Naive thymus-derived CD8-positive, alpha-beta T cell (primary cell): ENCODE results near the gene COMMD1. TPM values are rescaled to one million over a fixed set of nuclear protein-coding genes. Genes with fewer than 3 reads are reported as not detected.
"Not testable (repeated sequence)": the region's sequence is repeated elsewhere in the genome, so short reads cannot be mapped to it uniquely, and the experiment has no call there.

Source experiments
- ATAC-seq, 2 donors: fragments of 150-1000 bp; cut with Tn5 transposase in 1 of 2; sonication (Bioruptor Pico), chemical (Tn5 transposase) in 1 of 2; 1 replicate in 1 of 2; 2 replicates in 1 of 2; pipeline ENCODE4 v1.10.0; 2021; ENCODE audit warnings: mild to moderate bottlenecking in 2 of 2, moderate library complexity in 2 of 2
- POLR2A ChIA-PET: fragments of 350-600 bp; sonication (Branson Sonifier 250); formaldehyde crosslinking; loops from one replicate; lab custom pipeline; 2021; ENCODE audit warnings: antibody characterized with exemption; lab: Charles Lee
- DNase-seq, 10 donors: peaks; one replicate each; pipeline versions ENCODE4 v3.0.0 to v3.0.0-alpha.2; 2020 to 2022
- H3K27ac Mint-ChIP-seq, 10 donors: one replicate each; pipeline ENCODE4 v1.8.0; 2020 to 2022; ENCODE audit warnings: mild to moderate bottlenecking in 10 of 10, mixed read lengths in 10 of 10, moderate library complexity in 4 of 10, inconsistent platforms in 1 of 10
- H3K27me3 Mint-ChIP-seq, 5 donors: one replicate each; pipeline ENCODE4 v1.8.0; 2021 to 2022; ENCODE audit warnings: mixed read lengths in 5 of 5
- H3K36me3 Mint-ChIP-seq, 3 donors: one replicate each; pipeline ENCODE4 v1.8.0; 2020 to 2022; ENCODE audit warnings: mixed read lengths in 3 of 3, mild to moderate bottlenecking in 2 of 3, inconsistent platforms in 1 of 3
- H3K4me1 Mint-ChIP-seq, 4 donors: one replicate each; pipeline ENCODE4 v1.8.0; 2021 to 2022; ENCODE audit warnings: mixed read lengths in 4 of 4
- H3K4me3 Mint-ChIP-seq, 10 donors: one replicate each; pipeline ENCODE4 v1.8.0; 2020 to 2022; ENCODE audit warnings: mild to moderate bottlenecking in 10 of 10, mixed read lengths in 10 of 10, moderate library complexity in 6 of 10, inconsistent platforms in 1 of 10
- H3K9me3 Mint-ChIP-seq, 9 donors: one replicate each; pipeline ENCODE4 v1.8.0; 2020 to 2022; ENCODE audit warnings: mixed read lengths in 9 of 9, mild to moderate bottlenecking in 3 of 9, inconsistent platforms in 1 of 9, moderate library complexity in 1 of 9
- polyA plus RNA-seq, 3 donors: library from polyadenylated mRNA; unstranded; fragments of 300-500 nt; fragmentation: Illumina TruSeq; gene quantifications; one replicate each; pipeline ENCODE4 v1.2.3, GENCODE V29; 2021
- total RNA-seq, 8 experiments: library from RNA in 2 of 8; stranded (reverse) in 2 of 8; gene quantifications; one replicate each; pipeline ENCODE4 v1.2.3 and lab custom pipeline; 2021 to 2026

Gene COMMD1
- total and polyA plus RNA-seq, 5 experiments from 2014 or later = 15.2 to 63.4 (median 48.4) TPM

GRCh38 chr2:61954856-61955255, 49.4 kb downstream of the COMMD1 start:
- POLR2A ChIA-PET, H3K9me3 Mint-ChIP-seq, ATAC-seq, H3K27me3 Mint-ChIP-seq, DNase-seq, H3K4me3 Mint-ChIP-seq: not testable (repeated sequence)
- Mint-ChIP-seq H3K36me3 (peaks cover 8 to 28% (median 9%) of the 10 kb centered on the region in 3 donors), H3K27ac (peak overlapping the region in 1 of 10 donors; percentile 37), H3K4me1 (peaks cover 10 to 20% (median 14%) of the 10 kb centered on the region in 4 donors)

DNA sequence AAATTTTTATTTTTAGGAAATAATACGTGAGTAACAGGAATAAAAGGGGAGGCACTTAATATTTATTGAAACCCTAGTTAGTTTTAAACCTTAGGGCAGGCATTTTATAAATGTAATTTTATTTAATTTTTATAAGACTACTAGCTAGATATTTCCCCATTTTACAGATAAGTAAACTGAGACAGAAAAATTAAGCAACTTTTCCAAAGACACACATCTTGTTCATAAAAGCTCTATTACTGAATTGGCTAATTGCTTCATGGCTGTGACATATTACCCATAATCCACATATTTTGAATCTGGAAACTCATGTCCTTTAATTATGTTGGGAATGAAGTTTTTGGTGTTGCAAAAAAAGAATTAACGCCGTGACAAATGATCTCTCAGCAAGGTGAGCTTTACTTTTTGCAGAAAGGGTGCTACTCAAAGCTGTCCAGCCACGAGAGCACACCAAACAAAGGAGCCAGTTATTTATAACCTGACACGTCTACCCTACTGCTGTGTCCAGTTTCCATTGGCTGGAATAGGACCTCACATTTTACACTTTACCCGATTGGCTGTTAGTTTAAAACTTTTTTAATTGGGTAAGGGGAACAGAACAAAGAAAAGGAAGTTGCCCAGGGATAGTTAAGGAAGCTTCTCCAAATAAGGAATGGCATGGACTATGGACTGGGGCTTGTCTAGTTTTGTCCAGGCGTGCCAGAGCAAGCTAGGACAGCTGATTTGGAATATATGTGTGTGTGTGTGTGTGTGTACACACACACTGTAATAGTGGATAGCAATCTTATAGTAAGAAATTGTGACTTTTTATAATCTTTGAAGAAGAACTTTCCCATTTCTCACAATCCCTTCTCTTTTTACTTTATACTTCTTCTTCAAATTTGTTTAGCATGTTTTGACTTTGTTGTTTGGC, 54.2 kb downstream of the COMMD1 start:
- Mint-ChIP-seq H3K4me3 (no peak overlapping the region), H3K27ac (no peak overlapping the region), H3K4me1 (peaks cover 9 to 25% (median 14%) of the 10 kb centered on the region in 4 donors), H3K27me3 (no peaks in the 10 kb centered on the region), H3K36me3 (peaks cover 0 to 12% (median 8%) of the 10 kb centered on the region in 3 donors), H3K9me3 (peaks cover 0 to 4% (median 0%) of the 10 kb centered on the region in 9 donors)
- POLR2A ChIA-PET = no interaction called here
- ATAC-seq (no peak), DNase-seq (no peak)

DNA sequence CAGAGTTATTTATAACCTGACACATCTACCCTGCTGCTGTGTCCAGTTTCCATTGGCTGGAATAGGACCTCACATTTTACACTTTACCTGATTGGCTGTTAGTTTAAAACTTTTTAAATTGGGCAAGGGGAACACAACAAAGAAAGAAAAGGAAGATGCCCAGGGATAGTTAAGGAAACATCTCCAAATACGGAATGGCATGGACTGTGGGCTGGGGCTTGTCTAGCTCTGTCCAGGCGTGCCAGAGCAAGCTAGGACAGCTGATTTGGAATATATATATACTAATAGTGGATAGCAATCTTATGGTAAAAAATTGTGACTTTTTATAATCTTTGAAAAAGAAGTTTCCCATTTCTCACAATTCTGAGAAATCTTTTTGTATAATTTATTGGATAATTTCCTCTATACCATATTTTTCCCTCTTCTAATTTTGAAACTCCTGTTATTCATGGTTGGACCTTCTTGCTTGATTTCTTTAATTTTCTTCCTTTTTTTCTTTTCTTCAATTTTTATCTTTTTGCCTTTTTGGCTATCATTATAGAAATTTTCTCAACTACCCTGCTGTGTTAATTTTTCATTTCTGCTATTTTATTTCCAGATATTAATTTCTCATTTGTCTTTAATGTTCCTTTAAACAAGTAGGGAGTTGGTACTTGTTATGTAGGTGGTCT, 55.9 kb downstream of the COMMD1 start:
- POLR2A ChIA-PET = no interaction called here
- H3K36me3 Mint-ChIP-seq = peaks cover 0 to 12% (median 8%) of the 10 kb centered on the region in 3 donors
- H3K4me3 Mint-ChIP-seq = no peak overlapping the region
- no peaks in the 10 kb centered on the region for H3K27me3 Mint-ChIP-seq
- peak overlapping the region in 1 of 10 donors; percentile 9 for H3K27ac Mint-ChIP-seq
- no peak for DNase-seq
- H3K4me1 Mint-ChIP-seq = peaks cover 9 to 20% (median 15%) of the 10 kb centered on the region in 4 donors
- H3K9me3 Mint-ChIP-seq = peaks cover 0 to 4% (median 0%) of the 10 kb centered on the region in 9 donors
- ATAC-seq = no peak

DNA sequence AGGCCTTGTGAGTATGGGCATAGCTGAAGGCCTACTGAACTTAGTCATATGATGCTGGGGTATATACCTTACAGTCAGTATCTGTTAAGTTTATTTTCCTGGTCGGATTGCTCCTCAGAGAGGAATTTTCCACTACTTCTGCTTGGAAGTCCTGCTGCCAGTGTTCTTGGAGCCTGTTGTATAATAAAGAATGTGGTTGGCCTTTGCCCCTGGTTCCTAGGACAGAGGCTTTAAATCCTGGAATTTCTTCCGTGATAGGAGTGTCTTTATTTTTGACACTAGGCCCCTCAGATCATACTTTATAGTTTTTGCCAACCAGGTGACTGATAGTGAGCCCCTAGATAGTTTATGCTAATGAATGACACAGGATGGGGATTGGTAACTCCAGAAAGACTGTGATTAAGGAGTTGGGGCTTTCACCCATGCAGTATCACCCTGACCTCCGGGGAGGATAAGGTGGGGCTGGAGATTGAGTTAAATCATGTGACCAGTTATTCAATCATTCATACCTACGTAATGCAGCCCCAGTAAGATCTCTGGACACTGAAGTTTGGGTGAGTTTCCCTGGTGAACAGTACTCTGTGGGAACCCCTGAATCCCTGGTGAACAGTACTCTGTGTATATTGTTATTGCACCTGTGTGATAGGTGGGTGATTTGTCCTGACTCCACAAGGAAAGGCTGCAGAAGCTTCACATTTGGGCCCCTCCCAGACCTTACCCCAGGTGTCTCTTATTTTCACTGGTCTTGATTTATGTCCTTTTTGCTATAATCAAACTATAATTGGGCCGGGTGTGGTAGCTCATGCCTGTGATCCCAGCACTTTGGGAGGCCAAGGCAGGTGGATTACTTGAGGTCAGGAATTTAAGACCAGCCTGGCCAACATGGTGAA, 56.9 kb downstream of the COMMD1 start:
- DNase-seq (no peak), ATAC-seq (no peak)
- Mint-ChIP-seq H3K4me3 (no peak overlapping the region), H3K27ac (no peak overlapping the region), H3K27me3 (no peaks in the 10 kb centered on the region), H3K9me3 (peaks cover 0 to 4% (median 0%) of the 10 kb centered on the region in 9 donors), H3K36me3 (peaks cover 0 to 12% (median 8%) of the 10 kb centered on the region in 3 donors), H3K4me1 (peaks cover 6 to 19% (median 12%) of the 10 kb centered on the region in 4 donors)
- POLR2A ChIA-PET = no interaction called here

- no peak overlapping the region for H3K27ac Mint-ChIP-seq
- H3K4me1 Mint-ChIP-seq = peaks cover 2 to 7% (median 3%) of the 10 kb centered on the region in 4 donors
- POLR2A ChIA-PET = no interaction called here
- DNase-seq = no peak
- H3K4me3 Mint-ChIP-seq = no peak overlapping the region
- H3K27me3 Mint-ChIP-seq = no peaks in the 10 kb centered on the region
- ATAC-seq = no peak
- H3K36me3 Mint-ChIP-seq = peaks cover 0 to 3% (median under 1%) of the 10 kb centered on the region in 3 donors
- H3K9me3 Mint-ChIP-seq = no peaks in the 10 kb centered on the region
Observed at GRCh38 chr2:61966087-61966727, 60.7 kb downstream of the COMMD1 start.

- no peaks in the 10 kb centered on the region for H3K9me3 Mint-ChIP-seq
- ATAC-seq = no peak
- no peak overlapping the region for H3K27ac Mint-ChIP-seq
- no peaks in the 10 kb centered on the region for H3K27me3 Mint-ChIP-seq
- H3K4me1 Mint-ChIP-seq = peaks cover 0 to 6% (median 3%) of the 10 kb centered on the region in 4 donors
- no peak overlapping the region for H3K4me3 Mint-ChIP-seq
- H3K36me3 Mint-ChIP-seq = peaks cover 0 to 3% (median 0%) of the 10 kb centered on the region in 3 donors
- DNase-seq = no peak
- POLR2A ChIA-PET = interaction anchor here (0.6 kb wide), 1 partner anchor 10 kb away, joined by 3 read pairs; no protein-coding TSS in a partner anchor
Observed at GRCh38 chr2:61967262-61967661, 61.8 kb downstream of the COMMD1 start.

DNA sequence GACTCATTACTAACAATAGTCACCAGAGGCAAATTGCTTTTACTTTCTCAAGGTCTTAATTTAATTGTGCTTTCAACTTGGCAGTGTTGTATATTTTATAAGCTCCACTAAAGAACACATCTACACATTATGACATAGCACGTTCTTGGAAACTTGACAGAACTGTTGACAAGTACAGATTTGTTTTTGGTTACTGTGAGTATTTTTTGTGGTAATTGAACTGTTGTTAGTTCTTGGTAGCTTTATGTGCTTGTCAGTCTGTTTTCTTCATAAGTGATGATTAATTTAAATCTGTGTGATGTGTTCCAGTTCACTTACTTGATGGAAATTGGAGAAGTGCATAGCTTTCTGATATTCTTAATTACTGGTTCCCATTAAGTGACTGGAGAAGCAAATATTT, 63.9 kb downstream of the COMMD1 start:
- no peaks in the 10 kb centered on the region for H3K9me3 Mint-ChIP-seq
- POLR2A ChIA-PET = no interaction called here

GRCh38 chr2:61970807-61971556, 65.5 kb downstream of the COMMD1 start:
- peaks cover 0 to 3% (median 1%) of the 10 kb centered on the region in 3 donors for H3K36me3 Mint-ChIP-seq
- H3K27me3 Mint-ChIP-seq = no peaks in the 10 kb centered on the region
- POLR2A ChIA-PET = no interaction called here
- no peak for ATAC-seq
- no peak overlapping the region for H3K4me3 Mint-ChIP-seq
- H3K9me3 Mint-ChIP-seq = no peaks in the 10 kb centered on the region
- DNase-seq = no peak
- peaks cover 0 to 6% (median 4%) of the 10 kb centered on the region in 4 donors for H3K4me1 Mint-ChIP-seq
- H3K27ac Mint-ChIP-seq = peak overlapping the region in 2 of 10 donors; percentile 76 to 79

More for the DNA sequence above, 63.9 kb downstream of the COMMD1 start:
- no peak for DNase-seq
- Mint-ChIP-seq H3K4me1 (peaks cover 0 to 6% (median 4%) of the 10 kb centered on the region in 4 donors), H3K27ac (no peak overlapping the region), H3K27me3 (no peaks in the 10 kb centered on the region), H3K36me3 (peaks cover 0 to 3% (median 0%) of the 10 kb centered on the region in 3 donors), H3K4me3 (no peak overlapping the region)
- ATAC-seq = no peak

DNA sequence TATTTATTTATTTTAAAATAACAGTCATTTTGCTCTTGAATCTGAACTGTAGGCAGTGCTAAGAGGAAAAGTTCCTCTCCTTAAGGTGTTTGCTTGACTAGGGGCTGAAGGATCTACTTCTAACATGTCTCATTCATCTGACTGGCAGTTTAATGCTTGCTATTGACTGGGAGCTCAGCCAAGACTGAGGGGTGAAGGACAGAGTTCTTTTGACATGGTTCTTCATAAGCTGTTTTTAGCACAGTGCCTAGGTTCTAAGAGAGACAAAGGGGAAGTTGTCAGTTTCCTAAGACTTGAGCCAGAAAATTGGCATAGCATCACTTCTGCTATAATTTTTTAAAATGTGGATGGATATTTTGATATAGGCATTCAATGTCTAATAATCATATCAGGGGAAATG, 73.0 kb downstream of the COMMD1 start:
- POLR2A ChIA-PET = no interaction called here

DNA sequence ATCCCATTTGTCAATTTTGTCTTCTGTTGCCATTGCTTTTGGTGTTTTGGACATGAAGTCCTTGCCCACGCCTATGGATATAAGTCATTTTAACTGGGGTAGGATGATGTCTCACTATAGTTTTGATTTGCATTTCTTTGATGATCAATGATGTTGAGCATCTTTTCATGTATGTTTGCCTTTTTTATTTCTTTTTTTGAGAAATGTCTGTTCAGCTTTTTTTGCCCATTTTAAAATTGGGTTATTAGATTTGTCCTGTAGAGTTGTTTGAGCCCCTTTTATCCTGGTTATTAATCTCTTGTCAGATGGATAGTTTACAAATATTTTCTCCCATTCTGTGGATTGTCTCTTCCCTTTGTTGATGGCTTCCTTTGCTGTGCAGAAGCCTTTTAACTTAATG, 75.3 kb downstream of the COMMD1 start:
- H3K36me3 Mint-ChIP-seq = peaks cover 2 to 27% (median 27%) of the 10 kb centered on the region in 3 donors
- DNase-seq (no peak), ATAC-seq (no peak)
- H3K4me3 Mint-ChIP-seq = no peak overlapping the region
- POLR2A ChIA-PET = no interaction called here
- peaks cover 0 to 33% (median 17%) of the 10 kb centered on the region in 9 donors for H3K9me3 Mint-ChIP-seq
- H3K27ac Mint-ChIP-seq = no peak overlapping the region
- peaks cover 0 to 6% (median 2%) of the 10 kb centered on the region in 4 donors for H3K4me1 Mint-ChIP-seq
- no peaks in the 10 kb centered on the region for H3K27me3 Mint-ChIP-seq

More for the DNA sequence above, 73.0 kb downstream of the COMMD1 start:
- Mint-ChIP-seq H3K9me3 (peaks cover 0 to 29% (median 17%) of the 10 kb centered on the region in 9 donors), H3K27ac (peak overlapping the region in 1 of 10 donors; percentile 47), H3K4me1 (peaks cover 0 to 6% (median 3%) of the 10 kb centered on the region in 4 donors), H3K36me3 (peaks cover 2 to 25% (median 23%) of the 10 kb centered on the region in 3 donors), H3K27me3 (no peaks in the 10 kb centered on the region), H3K4me3 (no peak overlapping the region)
- DNase-seq (no peak), ATAC-seq (no peak)

DNA sequence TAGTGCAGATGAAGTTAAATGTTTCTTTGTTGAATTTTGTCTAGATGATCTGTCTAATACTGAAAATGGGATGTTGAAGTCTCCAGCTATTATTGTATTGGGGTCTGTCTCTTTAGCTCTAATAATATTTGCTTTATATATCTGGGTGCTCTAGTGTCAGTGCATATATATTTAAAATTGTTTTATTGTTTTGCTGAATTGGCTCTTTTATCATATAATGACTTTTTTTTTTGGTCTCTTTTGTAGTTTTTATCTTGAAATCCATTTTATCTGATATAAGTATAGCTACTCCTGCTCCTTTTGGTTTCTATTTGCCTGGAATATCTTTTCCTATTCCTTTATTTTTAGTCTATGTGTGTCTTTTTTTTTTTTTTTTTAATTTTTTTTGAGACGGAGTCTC, 79.2 kb downstream of the COMMD1 start:
- Mint-ChIP-seq H3K9me3 (peaks cover 0 to 33% (median 17%) of the 10 kb centered on the region in 9 donors), H3K27ac (no peak overlapping the region), H3K4me3 (no peak overlapping the region), H3K4me1 (peaks cover 0 to 6% (median 3%) of the 10 kb centered on the region in 4 donors), H3K27me3 (no peaks in the 10 kb centered on the region), H3K36me3 (peaks cover 2 to 27% (median 25%) of the 10 kb centered on the region in 3 donors)
- DNase-seq (no peak), ATAC-seq (no peak)
- POLR2A ChIA-PET = no interaction called here
